Measurements from ENCODE around the gene DFFA. TPM values are rescaled to one million over a fixed set of nuclear protein-coding genes. Genes with fewer than 3 reads are reported as not detected.
A peak's percentile ranks its signal among the peaks of the same experiment; 100 is the strongest.

Gene DFFA
- total and polyA plus RNA-seq, 9 of the 15 experiments (the other 6 are each of a cell fraction or from before 2014, with no cell fraction given), result 39.6 to 74.8 (median 59.2) TPM

GRCh38 chr1:10430216-10431069 lies 41.9 kb downstream of the DFFA start, which contains the start of gene CENPS (continued):
- TF ChIP-seq, protein P1, sequence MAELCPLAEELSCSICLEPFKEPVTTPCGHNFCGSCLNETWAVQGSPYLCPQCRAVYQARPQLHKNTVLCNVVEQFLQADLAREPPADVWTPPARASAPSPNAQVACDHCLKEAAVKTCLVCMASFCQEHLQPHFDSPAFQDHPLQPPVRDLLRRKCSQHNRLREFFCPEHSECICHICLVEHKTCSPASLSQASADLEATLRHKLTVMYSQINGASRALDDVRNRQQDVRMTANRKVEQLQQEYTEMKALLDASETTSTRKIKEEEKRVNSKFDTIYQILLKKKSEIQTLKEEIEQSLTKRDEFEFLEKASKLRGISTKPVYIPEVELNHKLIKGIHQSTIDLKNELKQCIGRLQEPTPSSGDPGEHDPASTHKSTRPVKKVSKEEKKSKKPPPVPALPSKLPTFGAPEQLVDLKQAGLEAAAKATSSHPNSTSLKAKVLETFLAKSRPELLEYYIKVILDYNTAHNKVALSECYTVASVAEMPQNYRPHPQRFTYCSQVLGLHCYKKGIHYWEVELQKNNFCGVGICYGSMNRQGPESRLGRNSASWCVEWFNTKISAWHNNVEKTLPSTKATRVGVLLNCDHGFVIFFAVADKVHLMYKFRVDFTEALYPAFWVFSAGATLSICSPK (IDR thresholded peaks at IDR 0.05; ENCODE audit: borderline replicate concordance), result no peak
- peak; percentile 69 for TF ChIP-seq HMGN3 (IDR thresholded peaks at IDR 0.05; ENCODE audit: borderline replicate concordance, extremely low read depth, insufficient read length, low read depth, low read length)
- peak in 1 of 2 experiments; percentile 97; a peak in 3 of 4 replicates for TF ChIP-seq HDAC1 (IDR thresholded peaks at IDR 0.05)
- TF ChIP-seq ZNF174 (CRISPR knock-in tag; IDR thresholded peaks at IDR 0.05), result no peak
- TF ChIP-seq TOE1 (IDR thresholded peaks at IDR 0.05; ENCODE audit: borderline replicate concordance), result peak; percentile 87; the same call in 1 of the 2 replicates
- TF ChIP-seq TOE1 (CRISPR knock-in tag; IDR thresholded peaks at IDR 0.05; ENCODE audit: borderline replicate concordance, low read depth), result peak; percentile 97
- TF ChIP-seq FOS (IDR thresholded peaks at IDR 0.05; ENCODE audit: extremely low read depth, insufficient read length), result no peak
- TF ChIP-seq SIN3B (IDR thresholded peaks at IDR 0.05; ENCODE audit: low read depth), result peak; percentile 93
- peak; percentile 69 for TF ChIP-seq HIVEP1 (CRISPR knock-in tag; IDR thresholded peaks at IDR 0.05)
- no peak for TF ChIP-seq HEY1 (CRISPR knock-in tag; IDR thresholded peaks at IDR 0.05; ENCODE audit: borderline replicate concordance)
- no peak for TF ChIP-seq MTA1 (IDR thresholded peaks at IDR 0.05; ENCODE audit: borderline replicate concordance)
- TF ChIP-seq ZNF282 (CRISPR knock-in tag; IDR thresholded peaks at IDR 0.05), result peak; percentile 94; the same call in 1 of the 2 replicates
- peak; percentile 32; the same call in 1 of the 2 replicates for TF ChIP-seq THAP7 (CRISPR knock-in tag; IDR thresholded peaks at IDR 0.05)
- peak; percentile 92 to 93 for TF ChIP-seq RAD21 (CRISPR knock-in tag; conservative IDR thresholded peaks at IDR 0.05 in 1 of 2, IDR thresholded peaks at IDR 0.05 in 1 of 2)
- TF ChIP-seq GABPB2 (CRISPR knock-in tag; conservative IDR thresholded peaks at IDR 0.05), result no peak
- no peak for TF ChIP-seq FOXO4 (CRISPR knock-in tag; IDR thresholded peaks at IDR 0.05)
- TF ChIP-seq ZSCAN32 (CRISPR knock-in tag; IDR thresholded peaks at IDR 0.05), result no peak
- TF ChIP-seq HNRNPLL (IDR thresholded peaks at IDR 0.05; ENCODE audit: low read depth, low read length, poor library complexity, severe bottlenecking), result peak; percentile 58
- TF ChIP-seq ZNF518B (CRISPR knock-in tag; IDR thresholded peaks at IDR 0.05), result no peak
- TF ChIP-seq SPI1 (IDR thresholded peaks at IDR 0.05; ENCODE audit: borderline replicate concordance, low read depth, low read length), result peak; percentile 67; the same call in 1 of the 2 replicates

Measured in K562 (cell line).